Testis (tissue), 2 donors: Measurements from ENCODE around the gene MCAT.

Source experiments
- CTCF ChIP-seq, 3 experiments: fragments of 450-650 bp in 2 of 3; fragments of 200-600 bp in 1 of 3; sonication (generic) in 1 of 3; IDR thresholded peaks; one replicate each; pipeline ENCODE4 v1.5.1; 2016 to 2019; ENCODE audit warnings: antibody characterized with exemption in 3 of 3, mild to moderate bottlenecking in 2 of 3, moderate library complexity in 1 of 3
- POLR2A ChIP-seq: fragments of 450-650 bp; IDR thresholded peaks from one replicate; pipeline ENCODE4 v1.6.1; 2017; ENCODE audit warnings: antibody characterized with exemption, mild to moderate bottlenecking, moderate library complexity

- TF ChIP-seq POLR2A (no peak), CTCF (IDR thresholded peaks at IDR 0.05) (no peak)
Observed at GRCh38 chr22:43131773-43132501, 11.3 kb downstream of the MCAT start.
